ENCODE measurements around the gene CNTN3.

Gene CNTN3

GRCh38 chr3:74613060-74613459 is 1.4 kb downstream of the CNTN3 start:
- in situ Hi-C loops (cut with MboI; ENCODE audit: low sequenced_read_pairs) = no loop called here

- in situ Hi-C loops (cut with MboI; ENCODE audit: low sequenced_read_pairs) = no loop called here
These were observed 3.3 kb downstream of the CNTN3 start for GRCh38 chr3:74611206-74611605.

GRCh38 chr3:74607803-74608202 is 6.7 kb downstream of the CNTN3 start:
- in situ Hi-C loops (cut with MboI; ENCODE audit: low sequenced_read_pairs) = no loop called here

GRCh38 chr3:74606996-74607395 is 7.5 kb downstream of the CNTN3 start:
- in situ Hi-C loops (cut with MboI; ENCODE audit: low sequenced_read_pairs) = no loop called here

- in situ Hi-C loops (cut with MboI; ENCODE audit: low sequenced_read_pairs) = no loop called here
These were observed 9.0 kb downstream of the CNTN3 start for GRCh38 chr3:74605437-74605836.

GRCh38 chr3:74603292-74603691 is 11.2 kb downstream of the CNTN3 start:
- in situ Hi-C loops (cut with MboI; ENCODE audit: low sequenced_read_pairs) = no loop called here

GRCh38 chr3:74602471-74602870 is 12.0 kb downstream of the CNTN3 start:
- in situ Hi-C loops (cut with MboI; ENCODE audit: low sequenced_read_pairs) = no loop called here

GRCh38 chr3:74601793-74602192 is 12.7 kb downstream of the CNTN3 start:
- in situ Hi-C loops (cut with MboI; ENCODE audit: low sequenced_read_pairs) = no loop called here

GRCh38 chr3:74599564-74599963 is 14.9 kb downstream of the CNTN3 start:
- in situ Hi-C loops (cut with MboI; ENCODE audit: low sequenced_read_pairs) = no loop called here

GRCh38 chr3:74593152-74593551 is 21.3 kb downstream of the CNTN3 start:
- in situ Hi-C loops (cut with MboI; ENCODE audit: low sequenced_read_pairs) = no loop called here

GRCh38 chr3:74592359-74592758 is 22.1 kb downstream of the CNTN3 start:
- in situ Hi-C loops (cut with MboI; ENCODE audit: low sequenced_read_pairs) = no loop called here

- in situ Hi-C loops (cut with MboI; ENCODE audit: low sequenced_read_pairs) = no loop called here
These were observed 22.5 kb downstream of the CNTN3 start for GRCh38 chr3:74591946-74592345.

GRCh38 chr3:74591342-74591741 is 23.1 kb downstream of the CNTN3 start:
- in situ Hi-C loops (cut with MboI; ENCODE audit: low sequenced_read_pairs) = no loop called here

- in situ Hi-C loops (cut with MboI; ENCODE audit: low sequenced_read_pairs) = no loop called here
These were observed 23.7 kb downstream of the CNTN3 start for GRCh38 chr3:74590620-74591262.

GRCh38 chr3:74584782-74585181 is 29.7 kb downstream of the CNTN3 start:
- in situ Hi-C loops (cut with MboI; ENCODE audit: low sequenced_read_pairs) = no loop called here

- in situ Hi-C loops (cut with MboI; ENCODE audit: low sequenced_read_pairs) = no loop called here
These were observed 31.5 kb downstream of the CNTN3 start for GRCh38 chr3:74582982-74583381.

GRCh38 chr3:74575857-74576256 is 38.6 kb downstream of the CNTN3 start:
- in situ Hi-C loops (cut with MboI; ENCODE audit: low sequenced_read_pairs) = no loop called here

GRCh38 chr3:74571118-74571517 is 43.3 kb downstream of the CNTN3 start:
- in situ Hi-C loops (cut with MboI; ENCODE audit: low sequenced_read_pairs) = no loop called here
